Adrenal gland (tissue), 12 donors: ENCODE measurements around the gene VAMP2. TPM values are rescaled to one million over a fixed set of nuclear protein-coding genes. Genes with fewer than 3 reads are reported as not detected.

Experiments
- DNase-seq, 7 donors: peaks; one replicate each; pipeline ENCODE4 v3.0.0-alpha.2; 2019 to 2020
- H3K27ac ChIP-seq, 5 donors: fragments of 200-600 bp; sonication (generic) in 4 of 5; 1 replicate in 3 of 5; 2 replicates in 2 of 5; pipeline versions ENCODE4 v1.5.1 to v1.8.0; 2016 to 2020; ENCODE audit warnings: mild to moderate bottlenecking in 1 of 5
- H3K27me3 ChIP-seq: fragments of 200-600 bp; 2 replicates; pipeline ENCODE4 v1.8.0; 2021
- H3K36me3 ChIP-seq, 2 donors: fragments of 200-600 bp; replicated peaks in 1 of 2; 1 replicate in 1 of 2; 2 replicates in 1 of 2; pipeline versions ENCODE4 v1.5.1 to v1.8.0; 2018 to 2022
- H3K4me1 ChIP-seq, 2 donors: fragments of 200-600 bp; replicated peaks in 1 of 2; 1 replicate in 1 of 2; 2 replicates in 1 of 2; pipeline versions ENCODE4 v1.5.1 to v1.8.0; 2018 to 2021
- H3K4me3 ChIP-seq, 4 donors: fragments of 200-600 bp; sonication (generic) in 3 of 4; one replicate each; pipeline ENCODE4 v1.5.1; 2016 to 2018
- H3K9me3 ChIP-seq, 3 donors: fragments of 200-600 bp; sonication (generic) in 1 of 3; replicated peaks in 1 of 3; 1 replicate in 2 of 3; 2 replicates in 1 of 3; pipeline versions ENCODE4 v1.5.1 to v1.8.0; 2016 to 2021
- POLR2A ChIP-seq, 2 donors: fragments of 450-650 bp; IDR thresholded peaks; one replicate each; pipeline ENCODE4 v1.6.1; 2017; ENCODE audit warnings: antibody characterized with exemption in 2 of 2, mild to moderate bottlenecking in 2 of 2, moderate library complexity in 1 of 2
- WGBS, 4 donors: extraction: QIAGEN DNeasy Blood & Tissue Kit in 2 of 4; methylation state at CpG; one replicate each; pipeline versions ENCODE4 v1.1.5 to v1.1.7; 2013 to 2017; 5-methylcytosine and 5-hydroxymethylcytosine counted together
- intact Hi-C, 2 donors: fragments of 100-400 bp; cut with DNase I; formaldehyde crosslinking; loops; one replicate each; pipeline versions ENCODE4 v1.14.1 to v1.15.0; 2022 to 2023
- polyA plus RNA-seq, 3 donors: library from polyadenylated mRNA; stranded (reverse); fragments of 200-250 nt in 2 of 3; fragments of 350-450 nt in 1 of 3; fragmentation: Illumina TruSeq in 1 of 3; extraction: RNeasy Lipid Tissue Mini Kit (QIAGEN cat#74804) in 1 of 3; gene quantifications; one replicate each; pipeline ENCODE4 v1.2.3, GENCODE V29; 2013 to 2014
- total RNA-seq, 9 donors: library from RNA; depleted of rRNA in 4 of 9; stranded (reverse); fragments of >200 nt in 4 of 9; fragments of 120-200 nt in 1 of 9; fragmentation: NEBNext Ultra II Directional in 1 of 9; extraction: Animal tissue kit (Norgen Biotek cat#: 25700) in 1 of 9; gene quantifications; one replicate each; pipeline versions ENCODE4 v1.1.0 to v1.2.4, GENCODE V29; 2013 to 2023
- TF ChIP-seq, protein P1 (sequence below), 6 experiments: fragments of 450-650 bp in 4 of 6; fragments of 200-600 bp in 2 of 6; sonication (generic) in 1 of 6; IDR thresholded peaks; 1 replicate in 5 of 6; 2 replicates in 1 of 6; pipeline versions ENCODE4 v1.5.1 to v1.8.0; 2016 to 2021; ENCODE audit warnings: antibody characterized with exemption in 6 of 6, mild to moderate bottlenecking in 2 of 6, moderate library complexity in 1 of 6
- donor health status: healthy with polysubstance abuse.
- donor health status: Bipolar disorder and iron deficiency.
- donor health status: DM: yes; HTN: yes; CAD: no.
- donor health status: DM: no; HTN: no; CAD: no.
- donor health status: DM: no; HTN: no; CAD: no.
- donor health status: DM: yes; HTN: yes; CAD: no.

VAMP2 gene
- total and polyA plus RNA-seq, 12 donors = 18.8 to 206 (median 73.5) TPM

- Histone ChIP-seq H3K4me1 (peaks cover 29 to 48% of the 10 kb centered on the region in 2 donors), H3K27me3 (no peaks in the 10 kb centered on the region), H3K36me3 (peaks cover 0 to 57% of the 10 kb centered on the region in 2 donors), H3K27ac (peak overlapping the region; percentile 99 to 100 (median 100)), H3K9me3 (no peaks in the 10 kb centered on the region), H3K4me3 (peak overlapping the region in 2 of 4 donors; percentile 47 to 93)
- no peak for TF ChIP-seq POLR2A (IDR thresholded peaks at IDR 0.05)
- TF ChIP-seq, protein P1, sequence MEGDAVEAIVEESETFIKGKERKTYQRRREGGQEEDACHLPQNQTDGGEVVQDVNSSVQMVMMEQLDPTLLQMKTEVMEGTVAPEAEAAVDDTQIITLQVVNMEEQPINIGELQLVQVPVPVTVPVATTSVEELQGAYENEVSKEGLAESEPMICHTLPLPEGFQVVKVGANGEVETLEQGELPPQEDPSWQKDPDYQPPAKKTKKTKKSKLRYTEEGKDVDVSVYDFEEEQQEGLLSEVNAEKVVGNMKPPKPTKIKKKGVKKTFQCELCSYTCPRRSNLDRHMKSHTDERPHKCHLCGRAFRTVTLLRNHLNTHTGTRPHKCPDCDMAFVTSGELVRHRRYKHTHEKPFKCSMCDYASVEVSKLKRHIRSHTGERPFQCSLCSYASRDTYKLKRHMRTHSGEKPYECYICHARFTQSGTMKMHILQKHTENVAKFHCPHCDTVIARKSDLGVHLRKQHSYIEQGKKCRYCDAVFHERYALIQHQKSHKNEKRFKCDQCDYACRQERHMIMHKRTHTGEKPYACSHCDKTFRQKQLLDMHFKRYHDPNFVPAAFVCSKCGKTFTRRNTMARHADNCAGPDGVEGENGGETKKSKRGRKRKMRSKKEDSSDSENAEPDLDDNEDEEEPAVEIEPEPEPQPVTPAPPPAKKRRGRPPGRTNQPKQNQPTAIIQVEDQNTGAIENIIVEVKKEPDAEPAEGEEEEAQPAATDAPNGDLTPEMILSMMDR (IDR thresholded peaks at IDR 0.05) = no peak
- WGBS, 4 donors = 35 to 60% (median 48%) methylated on average over 6 to 18 of the region's 18 CpGs
- intact Hi-C loops = no loop called here
- peak in 3 of 7 donors; percentile 38 to 61 (median 61) for DNase-seq
Measured at GRCh38 chr17:8150194-8151119, 12.3 kb downstream of the VAMP2 start.

- Histone ChIP-seq H3K4me3 (no peak overlapping the region), H3K4me1 (peaks cover 29 to 48% of the 10 kb centered on the region in 2 donors), H3K27me3 (no peaks in the 10 kb centered on the region), H3K27ac (peak overlapping the region in 4 of 5 donors; percentile 99 to 100 (median 100)), H3K36me3 (peaks cover 0 to 66% of the 10 kb centered on the region in 2 donors), H3K9me3 (no peaks in the 10 kb centered on the region)
- TF ChIP-seq, protein P1 (IDR thresholded peaks at IDR 0.05) = no peak
- no peak for TF ChIP-seq POLR2A (IDR thresholded peaks at IDR 0.05)
- peak in 3 of 7 donors; percentile 42 to 66 (median 53) for DNase-seq
- WGBS, 4 donors = 87 to 91% (median 88%) methylated on average over 16 to 29 of the region's 29 CpGs
- intact Hi-C loops = no loop called here
Measured at GRCh38 chr17:8149419-8150193, 13.1 kb downstream of the VAMP2 start.

DNA sequence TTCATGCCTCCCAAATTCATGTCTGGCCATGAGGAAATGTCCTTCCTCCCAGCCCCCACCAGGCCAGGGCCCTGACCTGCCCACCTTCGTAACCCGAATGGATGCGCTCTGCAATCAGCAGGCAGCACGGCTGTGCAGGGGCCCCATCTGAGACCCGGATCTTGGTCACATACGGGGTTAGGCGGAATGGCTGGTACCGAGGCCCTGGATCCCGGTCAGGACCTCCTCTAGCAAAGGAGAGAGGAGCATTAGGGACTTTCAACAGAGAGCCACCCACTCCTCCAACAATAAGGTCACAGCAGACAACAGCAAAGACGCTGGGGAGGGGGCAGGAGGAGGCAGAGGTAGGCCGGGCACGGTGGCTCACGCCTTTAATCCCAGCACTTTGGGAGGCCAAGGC is 14.2 kb downstream of the VAMP2 start:
- peak in 1 of 7 donors; percentile 53 for DNase-seq
- TF ChIP-seq, protein P1 (IDR thresholded peaks at IDR 0.05) = no peak
- TF ChIP-seq POLR2A (IDR thresholded peaks at IDR 0.05) = no peak
- intact Hi-C loops = no loop called here
- peak overlapping the region in 3 of 5 donors; percentile 14 to 81 (median 76) for H3K27ac ChIP-seq
- H3K36me3 ChIP-seq = peaks cover 0 to 76% of the 10 kb centered on the region in 2 donors
- no peaks in the 10 kb centered on the region for H3K9me3 ChIP-seq
- H3K4me1 ChIP-seq = peaks cover 25 to 43% of the 10 kb centered on the region in 2 donors
- 69 to 82% (median 79%) methylated on average over 4 to 13 of the region's 13 CpGs for WGBS, 4 donors
- no peaks in the 10 kb centered on the region for H3K27me3 ChIP-seq
- H3K4me3 ChIP-seq = no peak overlapping the region
